T-helper 17 cell (primary cell): ENCODE data around the gene PPP2R3A. TPM values are rescaled to one million over a fixed set of nuclear protein-coding genes. Genes with fewer than 3 reads are reported as not detected.
"Not testable (repeated sequence)": the region's sequence is repeated elsewhere in the genome, so short reads cannot be mapped to it uniquely, and the experiment has no call there.

Source experiments
- ATAC-seq: fragments of 150-1000 bp; cut with Tn5 transposase; 2 replicates; pipeline ENCODE4 v1.10.0; 2021; ENCODE audit warnings: mild to moderate bottlenecking, moderate library complexity
- DNase-seq, 3 donors: peaks; one replicate each; pipeline versions ENCODE4 v3.0.0 to v3.0.0-alpha.2; 2020 to 2021
- H3K9me3 ChIP-seq: one replicate; pipeline ENCODE4 v1.7.0; 2013; ENCODE audit warnings: low read length, mild to moderate bottlenecking; ENCODE audit not compliant: control insufficient read depth, poor library complexity, severe bottlenecking
- H3K27ac Mint-ChIP-seq: one replicate; pipeline ENCODE4 v1.8.0; 2022; ENCODE audit warnings: mild to moderate bottlenecking, moderate library complexity, mixed read lengths
- H3K27me3 Mint-ChIP-seq: one replicate; pipeline ENCODE4 v1.8.0; 2022; ENCODE audit warnings: mixed read lengths
- H3K36me3 Mint-ChIP-seq: one replicate; pipeline ENCODE4 v1.8.0; 2022; ENCODE audit warnings: low read depth, mixed read lengths
- H3K4me1 Mint-ChIP-seq: one replicate; pipeline ENCODE4 v1.8.0; 2022; ENCODE audit warnings: mild to moderate bottlenecking, mixed read lengths
- H3K4me3 Mint-ChIP-seq: one replicate; pipeline ENCODE4 v1.8.0; 2022; ENCODE audit warnings: mild to moderate bottlenecking, moderate library complexity, mixed read lengths
- total RNA-seq, 4 donors: library from RNA in 2 of 4; stranded (reverse) in 2 of 4; gene quantifications; one replicate each; pipeline ENCODE4 v1.2.3 and lab custom pipeline; 2022 to 2026

PPP2R3A gene
- total RNA-seq, 2 donors from 2014 or later: 0.13 to 0.17 TPM

- not testable (repeated sequence) for ATAC-seq, H3K27me3 Mint-ChIP-seq, DNase-seq, H3K4me1 Mint-ChIP-seq, H3K9me3 ChIP-seq, H3K27ac Mint-ChIP-seq, H3K36me3 Mint-ChIP-seq, H3K4me3 Mint-ChIP-seq
Observed at GRCh38 chr3:135935171-135935570, 30.4 kb upstream of the PPP2R3A start.

GRCh38 chr3:135937766-135938165 is 27.8 kb upstream of the PPP2R3A start:
- not testable (repeated sequence) for H3K36me3 Mint-ChIP-seq, H3K27me3 Mint-ChIP-seq, ATAC-seq, H3K4me1 Mint-ChIP-seq, H3K27ac Mint-ChIP-seq, H3K9me3 ChIP-seq, DNase-seq, H3K4me3 Mint-ChIP-seq

- Mint-ChIP-seq H3K27me3 (peaks cover 30% of the 10 kb centered on the region), H3K36me3 (no peaks in the 10 kb centered on the region), H3K27ac (no peak overlapping the region), H3K4me3 (no peak overlapping the region), H3K4me1 (no peaks in the 10 kb centered on the region)
- DNase-seq (no peak), ATAC-seq (no peak)
- H3K9me3 ChIP-seq: no peaks in the 10 kb centered on the region
Observed at GRCh38 chr3:135944831-135945230, 20.7 kb upstream of the PPP2R3A start.

- H3K4me1 Mint-ChIP-seq: no peaks in the 10 kb centered on the region
- H3K4me3 Mint-ChIP-seq: no peak overlapping the region
- DNase-seq (no peak), ATAC-seq (no peak)
- no peaks in the 10 kb centered on the region for H3K9me3 ChIP-seq
- H3K27ac Mint-ChIP-seq: no peak overlapping the region
- H3K36me3 Mint-ChIP-seq: no peaks in the 10 kb centered on the region
- peaks cover 13% of the 10 kb centered on the region for H3K27me3 Mint-ChIP-seq
Observed at GRCh38 chr3:135950941-135951340, 14.6 kb upstream of the PPP2R3A start.

GRCh38 chr3:135964160-135964955 is 1.2 kb upstream of the PPP2R3A start:
- Mint-ChIP-seq H3K4me1 (no peaks in the 10 kb centered on the region), H3K27me3 (peaks cover 20% of the 10 kb centered on the region), H3K4me3 (peak overlapping the region; percentile 80), H3K27ac (no peak overlapping the region), H3K36me3 (no peaks in the 10 kb centered on the region)
- DNase-seq: no peak
- no peaks in the 10 kb centered on the region for H3K9me3 ChIP-seq
- no peak for ATAC-seq

- no peaks in the 10 kb centered on the region for H3K9me3 ChIP-seq
- Mint-ChIP-seq H3K4me1 (no peaks in the 10 kb centered on the region), H3K27me3 (peaks cover 24% of the 10 kb centered on the region), H3K27ac (no peak overlapping the region), H3K36me3 (no peaks in the 10 kb centered on the region), H3K4me3 (peak overlapping the region; percentile 80)
- ATAC-seq: no peak
- no peak for DNase-seq
Observed at GRCh38 chr3:135965129-135965505, 411 bp upstream of the PPP2R3A start.

GRCh38 chr3:135966271-135966961 is 888 bp downstream of the PPP2R3A start:
- H3K9me3 ChIP-seq: no peaks in the 10 kb centered on the region
- H3K4me3 Mint-ChIP-seq: peak overlapping the region; percentile 80
- ATAC-seq (no peak), DNase-seq (no peak)
- H3K36me3 Mint-ChIP-seq: no peaks in the 10 kb centered on the region
- H3K4me1 Mint-ChIP-seq: no peaks in the 10 kb centered on the region
- H3K27ac Mint-ChIP-seq: no peak overlapping the region
- peaks cover 29% of the 10 kb centered on the region for H3K27me3 Mint-ChIP-seq

- Mint-ChIP-seq H3K27me3 (peaks cover 29% of the 10 kb centered on the region), H3K4me1 (no peaks in the 10 kb centered on the region)
Observed at GRCh38 chr3:135966962-135967274, 1.4 kb downstream of the PPP2R3A start.

GRCh38 chr3:135967867-135968266 is 2.3 kb downstream of the PPP2R3A start:
- H3K27ac Mint-ChIP-seq: no peak overlapping the region
- no peaks in the 10 kb centered on the region for H3K9me3 ChIP-seq
- H3K4me3 Mint-ChIP-seq: no peak overlapping the region
- DNase-seq: no peak
- no peaks in the 10 kb centered on the region for H3K36me3 Mint-ChIP-seq
- peaks cover 29% of the 10 kb centered on the region for H3K27me3 Mint-ChIP-seq
- ATAC-seq: no peak
- H3K4me1 Mint-ChIP-seq: no peaks in the 10 kb centered on the region

More at GRCh38 chr3:135966962-135967274, 1.4 kb downstream of the PPP2R3A start:
- H3K4me3 Mint-ChIP-seq: peak overlapping the region; percentile 80
- no peaks in the 10 kb centered on the region for H3K36me3 Mint-ChIP-seq
- no peaks in the 10 kb centered on the region for H3K9me3 ChIP-seq
- H3K27ac Mint-ChIP-seq: no peak overlapping the region
- no peak for DNase-seq
- no peak for ATAC-seq

- ATAC-seq: no peak
- Mint-ChIP-seq H3K27me3 (peaks cover 36% of the 10 kb centered on the region), H3K36me3 (no peaks in the 10 kb centered on the region), H3K4me1 (no peaks in the 10 kb centered on the region), H3K27ac (no peak overlapping the region), H3K4me3 (no peak overlapping the region)
- H3K9me3 ChIP-seq: no peaks in the 10 kb centered on the region
- no peak for DNase-seq
Observed at GRCh38 chr3:135970506-135971116, 5.1 kb downstream of the PPP2R3A start.

- Mint-ChIP-seq H3K4me3 (no peak overlapping the region), H3K27ac (no peak overlapping the region), H3K27me3 (peaks cover 16% of the 10 kb centered on the region), H3K36me3 (peaks cover 2% of the 10 kb centered on the region), H3K4me1 (no peaks in the 10 kb centered on the region)
- no peak for ATAC-seq
- no peaks in the 10 kb centered on the region for H3K9me3 ChIP-seq
- DNase-seq: no peak
Observed at GRCh38 chr3:135973841-135974240, 8.3 kb downstream of the PPP2R3A start.

GRCh38 chr3:135975053-135975452 is 9.5 kb downstream of the PPP2R3A start:
- H3K27me3 Mint-ChIP-seq: peaks cover 12% of the 10 kb centered on the region
- H3K9me3 ChIP-seq: no peaks in the 10 kb centered on the region
- no peak overlapping the region for H3K4me3 Mint-ChIP-seq
- DNase-seq: no peak
- H3K4me1 Mint-ChIP-seq: no peaks in the 10 kb centered on the region
- H3K27ac Mint-ChIP-seq: no peak overlapping the region
- ATAC-seq: no peak
- H3K36me3 Mint-ChIP-seq: peaks cover 2% of the 10 kb centered on the region

- peaks cover 2% of the 10 kb centered on the region for H3K36me3 Mint-ChIP-seq
- H3K4me3 Mint-ChIP-seq: no peak overlapping the region
- no peaks in the 10 kb centered on the region for H3K4me1 Mint-ChIP-seq
- H3K27me3 Mint-ChIP-seq: peaks cover 8% of the 10 kb centered on the region
- H3K9me3 ChIP-seq: no peaks in the 10 kb centered on the region
- DNase-seq (no peak), ATAC-seq (no peak)
- H3K27ac Mint-ChIP-seq: no peak overlapping the region
Observed at GRCh38 chr3:135975536-135975935, 10.0 kb downstream of the PPP2R3A start.
